Right lung (tissue), 10 donors: Measurements from ENCODE around the gene ORC5. TPM values are rescaled to one million over a fixed set of nuclear protein-coding genes. Genes with fewer than 3 reads are reported as not detected.
"Not testable (repeated sequence)": the region's sequence is repeated elsewhere in the genome, so short reads cannot be mapped to it uniquely, and the experiment has no call there.

ENCODE experiments used
- DNase-seq, 2 donors: peaks; one replicate each; pipeline ENCODE4 v3.0.0-alpha.2; 2013
- long read RNA-seq, 8 donors: transcript quantifications; one replicate each; lab custom pipeline, GENCODE V29; 2026
- polyA plus RNA-seq, 5 donors: library from polyadenylated mRNA; unstranded; fragments of 120-200 nt; gene quantifications; one replicate each; pipeline versions ENCODE4 v1.2.1 to v1.2.3, GENCODE V29; 2013; ENCODE audit warnings: inconsistent platforms in 1 of 5, low replicate concordance in 1 of 5; ENCODE audit not compliant: insufficient read length in 5 of 5, insufficient read depth in 1 of 5

ORC5 gene
- polyA plus RNA-seq: 10 to 100 TPM; 21.0 to 33.1 (median 28.9) TPM
- long read RNA-seq, donor 1, transcript ORC5-201 (14 exons, 1,958 nt): major isoform, 10 of 14 reads
- long read RNA-seq, donor 1, partial matches to known transcripts: 0 of 14 reads
- long read RNA-seq, donor 1, other reads (novel, unspliced or antisense): 0 of 14 reads
- long read RNA-seq, donor 2, partial matches to known transcripts: 0 of 4 reads
- long read RNA-seq, donor 2, other reads (novel, unspliced or antisense): 0 of 4 reads
- long read RNA-seq, donor 3, partial matches to known transcripts: 0 of 4 reads
- long read RNA-seq, donor 3, other reads (novel, unspliced or antisense): 0 of 4 reads
- long read RNA-seq, donor 4, partial matches to known transcripts: 0 of 6 reads
- long read RNA-seq, donor 4, other reads (novel, unspliced or antisense): 0 of 6 reads
- long read RNA-seq, donor 5, transcript ORC5-201 (14 exons, 1,958 nt): major isoform, 7 of 21 reads
- long read RNA-seq, donor 5, partial matches to known transcripts: 13 of 21 reads
- long read RNA-seq, donor 5, other reads (novel, unspliced or antisense): 0 of 21 reads
- long read RNA-seq, donor 6, transcript ORC5-201 (14 exons, 1,958 nt): major isoform, 7 of 8 reads
- long read RNA-seq, donor 6, partial matches to known transcripts: 0 of 8 reads
- long read RNA-seq, donor 6, other reads (novel, unspliced or antisense): 0 of 8 reads
- long read RNA-seq, donor 7, partial matches to known transcripts: 7 of 11 reads
- long read RNA-seq, donor 7, other reads (novel, unspliced or antisense): 0 of 11 reads
- long read RNA-seq, donor 8, partial matches to known transcripts: 0 of 3 reads
- long read RNA-seq, donor 8, other reads (novel, unspliced or antisense): 0 of 3 reads

- DNase-seq: peak; percentile 76 to 82
These were observed at the start of gene ORC5 for GRCh38 chr7:104207731-104208420. ORC5 (minus strand) TSS chr7:104208013; CDS start chr7:104207904, 109 bp downstream.

- no peak for DNase-seq
These were observed 47.8 kb upstream of the ORC5 start for GRCh38 chr7:104255616-104256015.

GRCh38 chr7:104255194-104255593, 47.4 kb upstream of the ORC5 start:
- DNase-seq: no peak

DNA sequence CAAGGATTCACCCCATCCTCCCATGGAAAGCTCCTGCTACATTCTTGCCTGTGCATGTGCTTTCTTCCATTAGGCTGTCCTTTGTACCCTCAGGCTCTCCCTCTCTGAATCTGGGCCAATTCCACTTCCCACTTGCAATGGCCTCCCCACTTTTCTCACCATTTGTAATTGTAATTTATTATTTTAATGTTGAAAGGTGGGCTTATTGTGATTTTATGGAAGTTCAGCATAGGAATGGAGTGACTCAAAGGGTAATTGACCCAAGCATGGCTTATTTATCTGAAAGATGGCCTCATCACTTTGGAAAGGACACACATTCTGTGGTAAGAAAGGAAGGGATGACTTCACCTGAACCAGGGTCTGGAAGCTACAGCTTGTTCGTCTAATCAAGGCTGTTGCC, 46.9 kb upstream of the ORC5 start:
- DNase-seq: no peak

GRCh38 chr7:104252409-104253134, 44.8 kb upstream of the ORC5 start:
- DNase-seq: no peak

DNA sequence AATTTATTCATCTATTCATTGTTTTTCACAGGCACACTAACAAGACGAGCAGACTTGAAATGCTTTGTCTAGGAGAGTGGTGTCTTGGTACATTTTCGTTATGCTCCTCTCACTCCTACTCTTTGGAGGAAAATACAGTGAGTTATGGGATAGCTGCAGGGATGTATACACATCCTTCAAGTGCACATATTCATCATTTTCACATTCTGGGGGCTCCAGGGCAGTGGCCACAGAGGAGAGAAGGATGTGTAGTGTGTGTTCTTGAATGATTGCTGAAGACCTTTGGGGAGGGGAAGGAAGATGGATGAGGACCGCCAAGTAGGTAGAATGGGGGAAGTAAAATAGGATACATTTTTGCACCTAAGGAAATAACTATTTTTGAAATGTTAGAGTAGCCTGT, 34.8 kb upstream of the ORC5 start:
- DNase-seq: no peak

DNA sequence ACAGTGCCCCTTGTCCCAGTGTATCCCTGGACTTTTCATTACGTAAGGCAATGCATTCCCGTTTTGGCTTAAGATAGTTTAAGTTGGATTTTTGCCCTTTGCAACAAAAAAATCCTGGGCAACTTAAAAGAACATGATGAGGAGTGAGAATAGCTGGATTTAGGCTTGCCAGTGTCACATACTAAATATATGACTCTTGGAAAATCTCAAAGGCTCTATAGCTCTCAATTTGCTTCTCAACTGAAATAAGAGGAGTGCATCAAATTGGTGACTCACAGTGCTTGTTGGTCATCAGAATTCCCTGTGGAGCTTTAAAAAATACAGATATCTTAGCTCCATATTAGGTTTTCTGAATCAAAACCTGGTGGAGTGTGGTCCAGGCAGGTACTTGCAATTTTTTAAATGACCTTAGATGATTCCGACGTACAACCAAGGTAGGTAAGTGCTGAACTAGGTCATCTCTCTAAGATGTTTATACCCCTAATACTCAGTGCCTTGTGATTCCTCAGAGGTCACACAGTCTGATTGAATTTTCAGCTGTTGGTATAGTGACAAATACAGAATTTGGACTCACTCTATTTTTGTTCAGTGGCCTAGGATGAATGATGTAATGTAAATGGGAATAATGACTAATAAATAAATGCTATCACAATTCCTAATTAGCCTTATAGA, 33.9 kb upstream of the ORC5 start:
- DNase-seq: peak in 1 of 2 donors; percentile 25

DNA sequence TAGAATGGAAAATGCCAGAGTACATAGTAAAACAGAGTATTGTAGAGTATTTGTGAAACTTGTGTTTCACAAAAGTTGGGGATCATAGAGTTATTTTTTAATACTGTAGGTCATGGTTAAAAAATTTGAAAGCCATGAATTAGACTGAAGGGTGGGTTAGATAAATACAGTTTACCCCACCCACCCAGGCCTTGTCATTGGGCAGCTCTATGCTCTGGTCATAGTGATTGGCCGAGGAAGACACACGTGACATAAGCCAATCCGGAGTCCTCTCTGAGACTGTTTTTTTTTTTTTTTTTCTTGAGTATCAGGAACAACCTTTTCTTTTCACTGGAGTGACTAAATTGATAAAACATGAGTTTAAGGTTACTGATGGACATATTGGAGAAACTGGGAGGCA, 33.3 kb upstream of the ORC5 start:
- DNase-seq: no peak

DNA sequence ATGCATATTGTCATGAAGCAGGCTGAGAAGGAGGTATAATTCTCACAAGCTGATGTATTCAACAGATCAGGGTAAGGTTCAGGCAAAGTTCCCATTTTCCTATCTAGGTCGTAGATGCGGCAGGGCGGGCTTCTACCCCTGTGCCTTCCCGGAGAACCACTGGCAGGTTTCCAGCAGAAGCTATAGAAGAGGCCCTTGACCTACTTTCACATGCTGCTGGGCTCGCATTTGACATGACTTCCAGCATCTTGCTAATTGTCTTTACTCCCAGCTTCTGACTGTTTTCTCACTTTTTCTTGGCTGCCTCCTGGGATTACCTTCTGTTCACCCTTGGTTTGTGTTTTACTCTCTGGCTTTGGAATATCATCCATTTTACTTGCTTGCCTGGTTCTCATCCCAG, 32.6 kb upstream of the ORC5 start:
- DNase-seq: no peak

GRCh38 chr7:104234990-104235389, 27.2 kb upstream of the ORC5 start:
- not testable (repeated sequence) for DNase-seq

DNA sequence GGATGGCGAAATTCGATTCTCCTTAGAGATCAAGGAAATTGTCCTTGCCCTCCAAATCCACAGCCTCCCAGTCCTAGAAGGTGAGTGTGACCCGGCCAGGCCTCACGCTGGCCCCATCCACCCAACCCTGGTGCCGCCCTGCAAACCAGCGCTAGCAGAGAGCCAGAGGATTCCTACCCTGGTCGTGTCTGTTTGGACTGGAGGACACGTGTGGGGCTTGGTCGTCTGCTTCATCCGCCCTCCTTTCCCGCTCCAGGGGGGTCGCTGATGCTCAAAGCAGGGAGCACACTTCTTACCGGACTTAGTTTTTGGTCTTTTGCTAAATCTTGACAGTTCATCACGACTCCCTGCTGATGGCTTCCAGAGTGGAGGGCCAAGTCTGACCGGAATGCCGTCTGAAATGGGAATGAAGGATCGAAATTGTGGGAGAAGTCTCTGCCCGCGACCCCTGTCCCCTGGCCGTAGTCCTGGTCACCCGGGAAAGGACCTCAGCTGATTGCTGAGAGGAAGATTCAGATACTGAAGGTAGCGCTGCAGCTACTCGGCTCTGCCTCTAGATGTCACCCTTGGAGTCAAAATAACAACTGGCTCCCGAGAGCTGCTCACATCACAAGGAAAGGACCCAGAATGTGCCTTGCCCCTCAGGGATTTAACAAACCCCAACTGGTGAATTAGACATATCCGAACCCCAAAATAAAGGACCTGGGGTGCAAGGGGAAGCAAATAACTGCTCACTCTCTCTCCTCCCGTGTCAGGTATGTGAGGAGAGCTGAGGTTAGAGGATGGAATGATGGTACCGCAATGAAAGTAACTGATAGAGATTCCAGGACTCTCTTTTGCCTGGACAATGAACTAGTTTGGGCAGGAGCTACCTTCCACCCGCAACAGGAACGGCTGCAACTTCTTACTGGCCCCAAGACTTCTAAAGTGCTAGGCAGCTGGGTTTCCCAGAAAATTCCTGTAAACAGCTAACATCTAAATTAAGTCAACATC, 23.5 kb upstream of the ORC5 start:
- peak; percentile 53 to 63 for DNase-seq

GRCh38 chr7:104230606-104231005, 22.8 kb upstream of the ORC5 start:
- DNase-seq: peak; percentile 75 to 82

GRCh38 chr7:104228442-104228841, 20.6 kb upstream of the ORC5 start:
- no peak for DNase-seq

DNA sequence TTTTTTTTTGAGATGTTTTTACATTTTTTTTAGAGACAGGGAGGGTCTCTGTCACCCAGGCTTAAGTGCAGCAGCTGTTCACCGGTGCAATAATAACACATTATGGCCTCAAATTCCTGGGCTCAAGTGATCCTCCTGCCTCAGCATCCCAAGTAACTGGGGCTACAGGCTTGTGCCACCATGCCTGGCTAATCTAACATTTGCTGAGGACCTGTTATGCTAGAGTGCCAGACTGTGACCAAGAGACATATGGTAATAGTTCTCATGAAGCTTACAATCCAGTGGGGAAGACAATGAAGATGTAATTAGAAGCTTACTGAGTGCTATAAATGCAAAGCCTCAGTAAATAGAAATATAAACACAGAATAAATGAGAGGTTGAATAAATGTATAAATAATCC, 17.6 kb upstream of the ORC5 start:
- no peak for DNase-seq

- DNase-seq: no peak
These were observed 9.8 kb upstream of the ORC5 start for GRCh38 chr7:104217620-104218019.

- DNase-seq: no peak
These were observed 1.2 kb upstream of the ORC5 start for GRCh38 chr7:104209063-104209462.

- no peak for DNase-seq
These were observed 588 bp upstream of the ORC5 start for GRCh38 chr7:104208421-104208780.

DNA sequence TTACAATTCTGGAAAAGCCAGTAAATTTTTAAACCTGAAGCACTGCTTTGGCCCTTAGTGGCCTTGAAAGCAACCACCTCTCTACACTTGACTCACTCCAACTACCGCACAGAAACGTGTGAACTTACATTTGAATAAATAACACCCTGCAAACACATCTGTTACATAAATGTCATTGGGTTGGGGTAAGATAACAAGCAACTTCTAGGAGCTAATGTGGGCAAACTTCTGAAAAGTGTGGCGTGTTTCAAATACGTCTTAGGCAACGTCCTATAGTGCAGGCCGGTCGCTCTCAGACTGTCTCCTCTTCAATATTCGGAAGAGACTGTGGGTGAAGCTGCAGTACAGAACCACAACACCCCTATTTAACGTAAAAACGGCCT, 474 bp downstream of the ORC5 start:
- DNase-seq: peak in 1 of 2 donors; percentile 1

GRCh38 chr7:104206841-104207240, 972 bp downstream of the ORC5 start:
- no peak for DNase-seq
